Erythroblast (primary cell): ENCODE results near the gene SUPT3H.

Source experiments
- GATA1 ChIP-seq: IDR thresholded peaks from 2 replicates; pipeline ENCODE4 v1.6.1; 2011; ENCODE audit warnings: low read depth, mild to moderate bottlenecking, control low read depth, low read length, moderate library complexity
- POLR2A ChIP-seq: IDR thresholded peaks from 2 replicates; pipeline ENCODE4 v1.6.1; 2011; ENCODE audit warnings: mild to moderate bottlenecking, low read length

GRCh38 chr6:45265246-45265645 lies 112.5 kb downstream of the SUPT3H start:
- no peak for TF ChIP-seq POLR2A
- TF ChIP-seq GATA1 = no peak
